ENCODE data around the gene PTX4. TPM values are rescaled to one million over a fixed set of nuclear protein-coding genes. Genes with fewer than 3 reads are reported as not detected.

Gene PTX4
- total and polyA plus RNA-seq, 2 donors from 2014 or later, result not detected

DNA sequence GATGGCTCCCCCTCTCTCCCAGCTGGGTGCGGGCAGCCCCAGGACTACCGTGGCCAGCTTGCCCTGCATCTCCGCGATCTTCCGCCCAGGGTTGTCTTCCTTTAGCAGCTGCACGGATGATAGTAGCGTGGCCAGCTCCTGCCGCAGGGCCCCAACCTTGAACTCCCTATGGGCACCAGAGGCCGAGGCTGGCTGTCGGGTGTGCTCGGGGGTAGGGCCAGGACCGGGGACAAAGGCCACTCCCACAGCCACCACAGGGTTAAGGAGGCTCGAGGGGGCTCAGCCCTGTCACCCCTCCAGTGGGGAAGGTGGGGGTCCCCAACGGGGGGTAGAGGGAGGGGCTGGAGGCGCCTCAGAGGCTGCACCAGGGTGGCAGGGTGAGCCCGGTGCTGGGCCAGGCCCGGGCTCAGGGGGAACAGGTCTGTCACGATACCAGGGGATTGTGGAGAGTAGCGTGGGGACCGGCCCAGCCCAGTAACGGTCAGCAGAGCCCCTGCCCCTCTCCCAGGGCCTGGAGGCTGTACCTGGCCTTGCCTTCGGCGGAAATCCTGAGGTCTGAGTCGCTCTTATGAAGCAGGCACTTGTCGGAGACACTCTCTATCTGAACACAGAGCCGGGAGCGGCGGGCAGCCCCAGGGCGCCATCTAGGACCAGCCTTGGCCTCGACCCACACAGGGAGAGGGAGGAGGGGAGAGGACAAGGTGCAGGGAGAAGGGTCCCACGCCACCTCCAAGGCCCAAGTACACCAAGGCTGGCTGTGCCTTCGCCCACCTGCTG is 52.6 kb downstream of the PTX4 start:
- Histone ChIP-seq H3K4me3 (ENCODE audit: low read length in 3 of 3) (no peak overlapping the region), H3K9ac (ENCODE audit: low read length in 3 of 3) (no peak overlapping the region), H3K36me3 (ENCODE audit: control insufficient read depth in 2 of 3, insufficient read depth in 3 of 3, low read length in 3 of 3) (no peaks in the 10 kb centered on the region), H3K9me3 (ENCODE audit: control insufficient read depth in 2 of 3, insufficient read depth in 1 of 3, low read length in 3 of 3) (no peaks in the 10 kb centered on the region), H3K27me3 (ENCODE audit: control insufficient read depth, insufficient read depth, low read length) (no peaks in the 10 kb centered on the region), H3K27ac (ENCODE audit: low read depth in 2 of 2, low read length in 2 of 2) (no peak overlapping the region), H3K4me1 (ENCODE audit: control insufficient read depth in 2 of 3, insufficient read depth in 2 of 3, low read depth in 1 of 3, low read length in 3 of 3) (no peaks in the 10 kb centered on the region)
- TF ChIP-seq, protein P1, sequence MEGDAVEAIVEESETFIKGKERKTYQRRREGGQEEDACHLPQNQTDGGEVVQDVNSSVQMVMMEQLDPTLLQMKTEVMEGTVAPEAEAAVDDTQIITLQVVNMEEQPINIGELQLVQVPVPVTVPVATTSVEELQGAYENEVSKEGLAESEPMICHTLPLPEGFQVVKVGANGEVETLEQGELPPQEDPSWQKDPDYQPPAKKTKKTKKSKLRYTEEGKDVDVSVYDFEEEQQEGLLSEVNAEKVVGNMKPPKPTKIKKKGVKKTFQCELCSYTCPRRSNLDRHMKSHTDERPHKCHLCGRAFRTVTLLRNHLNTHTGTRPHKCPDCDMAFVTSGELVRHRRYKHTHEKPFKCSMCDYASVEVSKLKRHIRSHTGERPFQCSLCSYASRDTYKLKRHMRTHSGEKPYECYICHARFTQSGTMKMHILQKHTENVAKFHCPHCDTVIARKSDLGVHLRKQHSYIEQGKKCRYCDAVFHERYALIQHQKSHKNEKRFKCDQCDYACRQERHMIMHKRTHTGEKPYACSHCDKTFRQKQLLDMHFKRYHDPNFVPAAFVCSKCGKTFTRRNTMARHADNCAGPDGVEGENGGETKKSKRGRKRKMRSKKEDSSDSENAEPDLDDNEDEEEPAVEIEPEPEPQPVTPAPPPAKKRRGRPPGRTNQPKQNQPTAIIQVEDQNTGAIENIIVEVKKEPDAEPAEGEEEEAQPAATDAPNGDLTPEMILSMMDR (IDR thresholded peaks at IDR 0.05; ENCODE audit: borderline replicate concordance, extremely low read depth, insufficient read depth), result no peak
- FAIRE-seq (no peak), DNase-seq (no peak)
- intact Hi-C loops (cut with DNase I), result no loop called here

Other genes starting within 250 kb of the PTX4 start
- 156 TPM for gene TPSAB1, start 248.2 kb downstream of the PTX4 start, total RNA-seq
- gene TPSAB1, start 248.2 kb downstream of the PTX4 start, polyA plus RNA-seq (ENCODE audit: insufficient read depth, low read depth, low replicate concordance), result 1.6 TPM
- gene TPSD1, start 232.9 kb downstream of the PTX4 start, total RNA-seq, result 7.9 TPM
- not detected for gene TPSD1, start 232.9 kb downstream of the PTX4 start, polyA plus RNA-seq (ENCODE audit: insufficient read depth, low read depth, low replicate concordance)
- 97.1 TPM for gene UBE2I, start 179.3 kb downstream of the PTX4 start, total RNA-seq
- 62.2 TPM for gene UBE2I, start 179.3 kb downstream of the PTX4 start, polyA plus RNA-seq (ENCODE audit: insufficient read depth, low read depth, low replicate concordance)
- gene BAIAP3, start 155.3 kb downstream of the PTX4 start, total RNA-seq, result 8.0 TPM
- 8.2 TPM for gene BAIAP3, start 155.3 kb downstream of the PTX4 start, polyA plus RNA-seq (ENCODE audit: insufficient read depth, low read depth, low replicate concordance)
- 44.8 TPM for gene TSR3, start 137.1 kb downstream of the PTX4 start, total RNA-seq
- 95.4 TPM for gene TSR3, start 137.1 kb downstream of the PTX4 start, polyA plus RNA-seq (ENCODE audit: insufficient read depth, low read depth, low replicate concordance)
- 88.7 TPM for gene GNPTG, start 137.0 kb downstream of the PTX4 start, total RNA-seq
- 138 TPM for gene GNPTG, start 137.0 kb downstream of the PTX4 start, polyA plus RNA-seq (ENCODE audit: insufficient read depth, low read depth, low replicate concordance)
- 26.0 TPM for gene UNKL, start 74.2 kb downstream of the PTX4 start, total RNA-seq
- gene UNKL, start 74.2 kb downstream of the PTX4 start, polyA plus RNA-seq (ENCODE audit: insufficient read depth, low read depth, low replicate concordance), result 5.5 TPM
- 13.8 TPM for gene UQCC4, start 68.2 kb downstream of the PTX4 start, total RNA-seq
- 27.1 TPM for gene UQCC4, start 68.2 kb downstream of the PTX4 start, polyA plus RNA-seq (ENCODE audit: insufficient read depth, low read depth, low replicate concordance)
- not detected for gene PERCC1, start 57.9 kb downstream of the PTX4 start, total RNA-seq
- gene PERCC1, start 57.9 kb downstream of the PTX4 start, polyA plus RNA-seq (ENCODE audit: insufficient read depth, low read depth, low replicate concordance), result not detected
- gene CCDC154, start 44.4 kb downstream of the PTX4 start, total RNA-seq, result 2.8 TPM
- gene CCDC154, start 44.4 kb downstream of the PTX4 start, polyA plus RNA-seq (ENCODE audit: insufficient read depth, low read depth, low replicate concordance), result 1.8 TPM
- gene CLCN7, start 13.9 kb downstream of the PTX4 start, total RNA-seq, result 92.5 TPM
- 38.9 TPM for gene CLCN7, start 13.9 kb downstream of the PTX4 start, polyA plus RNA-seq (ENCODE audit: insufficient read depth, low read depth, low replicate concordance)
- gene TELO2, start 4.4 kb upstream of the PTX4 start, total RNA-seq, result 37.4 TPM
- gene TELO2, start 4.4 kb upstream of the PTX4 start, polyA plus RNA-seq (ENCODE audit: insufficient read depth, low read depth, low replicate concordance), result 27.7 TPM
- 40.9 TPM for gene TMEM204, start 44.7 kb upstream of the PTX4 start, total RNA-seq
- gene TMEM204, start 44.7 kb upstream of the PTX4 start, polyA plus RNA-seq (ENCODE audit: insufficient read depth, low read depth, low replicate concordance), result 49.5 TPM
- gene IFT140, start 123.1 kb upstream of the PTX4 start, total RNA-seq, result 38.0 TPM
- 13.5 TPM for gene IFT140, start 123.1 kb upstream of the PTX4 start, polyA plus RNA-seq (ENCODE audit: insufficient read depth, low read depth, low replicate concordance)
- 20.0 TPM for gene CRAMP1, start 123.4 kb upstream of the PTX4 start, total RNA-seq
- 2.9 TPM for gene CRAMP1, start 123.4 kb upstream of the PTX4 start, polyA plus RNA-seq (ENCODE audit: insufficient read depth, low read depth, low replicate concordance)
- gene JPT2, start 189.3 kb upstream of the PTX4 start, total RNA-seq, result 89.3 TPM
- 32.8 TPM for gene JPT2, start 189.3 kb upstream of the PTX4 start, polyA plus RNA-seq (ENCODE audit: insufficient read depth, low read depth, low replicate concordance)
- 67.7 TPM for gene MAPK8IP3, start 217.3 kb upstream of the PTX4 start, total RNA-seq
- gene MAPK8IP3, start 217.3 kb upstream of the PTX4 start, polyA plus RNA-seq (ENCODE audit: insufficient read depth, low read depth, low replicate concordance), result 10.6 TPM

Measured in kidney (tissue), 14 donors.